ENCODE results near the gene STIM1.

Gene STIM1

GRCh38 chr11:4061700-4062099 is 206.2 kb downstream of the STIM1 start:
- H3K27ac ChIP-seq (replicated peaks) = no peak overlapping the region
- TF ChIP-seq POLR2AphosphoS5 (IDR thresholded peaks at IDR 0.05; ENCODE audit: low read depth) (no peak), SPI1 (IDR thresholded peaks at IDR 0.05; ENCODE audit: borderline replicate concordance, low read depth) (no peak), REST (IDR thresholded peaks at IDR 0.05; ENCODE audit: insufficient replicate concordance, low read depth) (no peak), CTCF (IDR thresholded peaks at IDR 0.05; ENCODE audit: insufficient read depth, low read length) (no peak), GABPA (IDR thresholded peaks at IDR 0.05; ENCODE audit: low read depth) (no peak)
- no peak overlapping the region for H3K4me3 ChIP-seq (replicated peaks; ENCODE audit: insufficient read depth, low read length)
- no peaks in the 10 kb centered on the region for H3K27me3 ChIP-seq (ENCODE audit: insufficient read depth, poor library complexity, severe bottlenecking)
- no peak for DNase-seq (ENCODE audit: low read depth in 1 of 2, low spot score in 1 of 2)

GRCh38 chr11:4063348-4063747 is 207.9 kb downstream of the STIM1 start:
- no peak for TF ChIP-seq CTCF (IDR thresholded peaks at IDR 0.05; ENCODE audit: insufficient read depth, low read length)
- Histone ChIP-seq H3K4me3 (replicated peaks; ENCODE audit: insufficient read depth, low read length) (no peak overlapping the region), H3K27ac (replicated peaks) (no peak overlapping the region), H3K27me3 (ENCODE audit: insufficient read depth, poor library complexity, severe bottlenecking) (no peaks in the 10 kb centered on the region)
- DNase-seq (ENCODE audit: low read depth in 1 of 2, low spot score in 1 of 2) = no peak

- TF ChIP-seq REST (IDR thresholded peaks at IDR 0.05; ENCODE audit: insufficient replicate concordance, low read depth) (no peak), CTCF (IDR thresholded peaks at IDR 0.05; ENCODE audit: insufficient read depth, low read length) (no peak), POLR2AphosphoS5 (IDR thresholded peaks at IDR 0.05; ENCODE audit: low read depth) (no peak), SPI1 (IDR thresholded peaks at IDR 0.05; ENCODE audit: borderline replicate concordance, low read depth) (no peak), GABPA (IDR thresholded peaks at IDR 0.05; ENCODE audit: low read depth) (no peak)
- no peak overlapping the region for H3K27ac ChIP-seq (replicated peaks)
Measured at GRCh38 chr11:4064278-4064955, 209.0 kb downstream of the STIM1 start.

GRCh38 chr11:4065086-4065485 is 209.6 kb downstream of the STIM1 start:
- H3K4me3 ChIP-seq (replicated peaks; ENCODE audit: insufficient read depth, low read length) = no peak overlapping the region
- no peaks in the 10 kb centered on the region for H3K27me3 ChIP-seq (ENCODE audit: insufficient read depth, poor library complexity, severe bottlenecking)
- no peak for DNase-seq (ENCODE audit: low read depth in 1 of 2, low spot score in 1 of 2)
- TF ChIP-seq GABPA (IDR thresholded peaks at IDR 0.05; ENCODE audit: low read depth) = no peak
- no peak for TF ChIP-seq CTCF (IDR thresholded peaks at IDR 0.05; ENCODE audit: insufficient read depth, low read length)
- no peak for TF ChIP-seq SPI1 (IDR thresholded peaks at IDR 0.05; ENCODE audit: borderline replicate concordance, low read depth)
- no peak for TF ChIP-seq REST (IDR thresholded peaks at IDR 0.05; ENCODE audit: insufficient replicate concordance, low read depth)
- no peak for TF ChIP-seq POLR2AphosphoS5 (IDR thresholded peaks at IDR 0.05; ENCODE audit: low read depth)
- H3K27ac ChIP-seq (replicated peaks) = no peak overlapping the region

More at GRCh38 chr11:4064278-4064955, 209.0 kb downstream of the STIM1 start:
- no peaks in the 10 kb centered on the region for H3K27me3 ChIP-seq (ENCODE audit: insufficient read depth, poor library complexity, severe bottlenecking)
- no peak for DNase-seq (ENCODE audit: low read depth in 1 of 2, low spot score in 1 of 2)
- H3K4me3 ChIP-seq (replicated peaks; ENCODE audit: insufficient read depth, low read length) = no peak overlapping the region

Data from HL-60 (cell line).